GM19239 (cell line): ENCODE results near the gene ATXN7L1.

Experiments
- DNase-seq: peaks from one replicate; pipeline ENCODE4 v3.0.0; 2011; ENCODE audit warnings: low spot score; ENCODE audit not compliant: insufficient read length
- FAIRE-seq: peaks from 2 replicates; lab custom pipeline; 2011; peaks lifted over from hg19 to GRCh38; lab: Jason Lieb, UNC

The ATXN7L1 gene

DNA sequence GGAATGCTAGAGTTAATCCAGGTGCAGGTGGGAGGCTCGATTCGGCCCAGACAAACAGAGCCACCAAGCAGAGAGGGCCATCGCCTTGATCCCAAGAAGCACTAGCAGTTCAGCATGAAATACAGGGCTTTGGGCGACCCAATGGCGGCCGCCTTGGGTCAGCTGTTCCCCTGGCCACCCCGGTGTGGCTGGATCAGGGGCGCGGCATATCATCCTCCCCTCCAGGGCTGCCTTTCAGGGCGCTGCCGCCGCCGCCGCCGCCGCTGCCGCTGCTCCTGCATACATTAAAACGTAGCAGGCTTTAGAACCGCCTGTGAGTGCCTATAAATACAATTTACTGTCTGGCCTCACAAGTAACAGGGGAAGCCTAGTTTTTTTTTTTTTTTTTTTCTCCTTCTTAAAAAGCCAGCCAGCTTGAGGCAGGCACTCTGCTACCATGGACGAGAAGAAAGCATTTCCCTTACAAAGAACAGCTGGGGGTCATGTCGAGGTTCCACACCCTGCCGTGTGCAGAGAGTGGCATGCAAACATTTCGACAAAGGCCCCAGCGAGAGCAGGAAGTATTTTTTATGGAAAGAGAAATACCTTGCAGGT is 237.4 kb downstream of the ATXN7L1 start:
- no peak for DNase-seq
- FAIRE-seq: no peak

DNA sequence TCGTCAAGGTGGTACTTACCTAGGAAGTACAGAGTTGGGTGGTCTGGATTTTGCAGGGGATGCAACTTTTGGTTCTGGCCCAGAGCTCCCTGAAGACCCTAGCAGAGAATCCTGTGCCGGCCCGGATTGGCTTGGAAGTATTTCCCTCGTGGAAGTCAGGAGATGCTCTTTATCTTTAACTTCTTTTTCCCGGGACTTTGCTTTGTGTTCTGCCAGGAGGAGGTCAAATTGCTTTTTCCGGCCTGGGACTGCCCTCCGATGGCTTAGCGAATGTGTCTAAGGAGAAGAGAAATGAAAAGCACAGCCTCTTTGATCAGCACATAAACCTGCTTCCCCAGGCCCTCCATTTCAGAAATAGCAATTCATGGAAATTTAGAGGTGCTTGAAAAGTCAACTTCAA is 238.1 kb downstream of the ATXN7L1 start:
- no peak for FAIRE-seq

GRCh38 chr7:105637755-105638154 is 238.6 kb downstream of the ATXN7L1 start:
- no peak for DNase-seq
- FAIRE-seq: no peak

More for the DNA sequence above, 238.1 kb downstream of the ATXN7L1 start:
- no peak for DNase-seq

DNA sequence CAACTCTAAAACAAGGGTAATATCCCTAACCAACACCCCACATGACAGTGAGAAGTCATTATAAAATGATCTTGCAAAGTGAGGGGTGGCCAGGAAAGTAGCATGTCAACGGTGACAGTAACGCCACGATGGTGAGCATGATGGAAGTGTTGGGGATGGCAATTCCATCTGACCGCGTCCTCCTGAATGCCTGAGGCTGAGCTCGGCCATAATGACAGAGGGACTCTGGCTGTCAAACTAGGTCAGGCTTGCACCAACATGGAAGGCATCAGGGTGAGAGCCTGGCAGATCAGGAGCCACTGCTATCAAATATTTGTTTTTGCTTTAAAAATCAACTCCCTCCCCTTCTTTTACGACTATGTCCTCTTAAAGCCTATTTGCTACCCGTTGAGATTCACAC is 239.4 kb downstream of the ATXN7L1 start:
- DNase-seq: no peak
- no peak for FAIRE-seq

GRCh38 chr7:105635197-105635596 is 241.2 kb downstream of the ATXN7L1 start:
- DNase-seq (no peak), FAIRE-seq (no peak)

- FAIRE-seq: no peak
- DNase-seq: no peak
Measured at GRCh38 chr7:105625986-105626385, 250.4 kb downstream of the ATXN7L1 start.

DNA sequence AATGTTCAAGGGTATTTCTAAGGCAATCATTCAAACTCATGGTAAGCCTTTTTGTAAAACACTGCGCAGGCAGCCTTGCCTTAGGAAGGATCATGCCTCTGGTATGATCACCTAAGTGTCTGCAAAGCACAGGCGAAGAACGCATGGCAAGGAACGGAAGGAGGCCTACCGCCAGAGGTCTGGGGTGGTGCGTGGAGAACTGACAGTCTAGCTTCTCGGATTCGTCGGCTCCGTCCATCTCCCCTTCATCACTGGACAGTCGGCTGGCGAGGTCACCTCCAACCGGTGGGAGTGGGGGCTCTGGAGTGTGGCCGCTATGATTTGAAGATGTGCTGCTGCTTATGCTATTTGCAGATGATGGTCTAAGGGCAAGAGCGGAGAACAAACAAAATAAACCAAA is 252.5 kb downstream of the ATXN7L1 start:
- DNase-seq: no peak
- no peak for FAIRE-seq

GRCh38 chr7:105623378-105623777 is 253.0 kb downstream of the ATXN7L1 start:
- FAIRE-seq (no peak), DNase-seq (no peak)

- no peak for FAIRE-seq
- no peak for DNase-seq
Measured at GRCh38 chr7:105622106-105622731, 254.2 kb downstream of the ATXN7L1 start.

DNA sequence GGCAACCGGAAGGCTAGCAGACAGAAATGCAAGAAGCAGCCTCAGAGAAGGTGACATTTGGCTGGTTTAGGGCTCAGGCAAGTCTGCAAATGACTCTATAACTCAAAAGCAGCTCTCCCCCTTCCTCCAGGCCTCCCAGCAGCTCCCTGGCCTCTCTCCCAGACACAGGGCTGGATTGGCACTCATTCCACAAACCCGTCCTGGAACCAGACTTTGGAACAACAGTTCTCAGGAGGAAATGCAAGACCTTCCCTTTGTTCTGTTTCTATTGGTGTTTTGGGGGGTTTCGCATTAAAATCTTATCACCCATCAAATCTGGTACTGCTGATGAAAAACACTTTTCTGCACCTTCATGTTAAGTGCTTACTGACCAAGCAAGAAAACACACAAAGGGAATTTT is 254.8 kb downstream of the ATXN7L1 start:
- FAIRE-seq: no peak
- DNase-seq: no peak

GRCh38 chr7:105621176-105621575 is 255.2 kb downstream of the ATXN7L1 start:
- FAIRE-seq: no peak

DNA sequence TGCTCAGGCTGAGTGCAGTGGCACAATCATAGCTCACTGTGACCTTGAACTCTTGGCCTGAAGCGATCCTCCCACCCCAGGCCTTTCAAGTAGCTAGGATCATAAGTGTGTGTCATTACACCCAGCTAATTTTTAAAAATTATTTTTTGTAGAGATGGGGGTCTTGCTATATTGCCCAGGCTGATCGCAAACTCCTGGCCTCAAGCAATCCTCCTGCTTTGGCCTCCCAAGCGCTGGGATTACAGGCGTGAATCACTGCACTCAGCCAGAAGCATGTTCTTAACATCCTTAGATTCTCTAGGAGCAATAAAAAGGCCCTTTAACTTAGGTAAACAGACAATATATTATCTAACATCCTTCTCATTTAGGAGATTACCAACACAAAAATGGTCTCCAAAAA is 256.8 kb downstream of the ATXN7L1 start:
- no peak for FAIRE-seq
- DNase-seq: no peak

More at GRCh38 chr7:105621176-105621575, 255.2 kb downstream of the ATXN7L1 start:
- no peak for DNase-seq

DNA sequence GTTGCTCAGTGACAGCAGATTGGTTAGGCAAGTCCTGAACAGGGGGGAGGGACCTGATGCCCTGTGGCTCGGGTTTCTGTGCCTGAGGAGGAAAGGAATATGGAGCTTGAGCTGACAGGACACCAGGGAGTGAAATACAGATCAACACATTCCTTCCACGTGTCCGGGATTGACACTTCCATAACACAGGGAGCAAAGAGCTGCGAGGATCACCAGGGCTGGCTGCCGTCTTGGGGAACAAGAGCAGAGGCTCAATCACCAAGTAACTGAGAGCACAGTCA is 258.4 kb downstream of the ATXN7L1 start:
- no peak for DNase-seq
- FAIRE-seq: no peak

DNA sequence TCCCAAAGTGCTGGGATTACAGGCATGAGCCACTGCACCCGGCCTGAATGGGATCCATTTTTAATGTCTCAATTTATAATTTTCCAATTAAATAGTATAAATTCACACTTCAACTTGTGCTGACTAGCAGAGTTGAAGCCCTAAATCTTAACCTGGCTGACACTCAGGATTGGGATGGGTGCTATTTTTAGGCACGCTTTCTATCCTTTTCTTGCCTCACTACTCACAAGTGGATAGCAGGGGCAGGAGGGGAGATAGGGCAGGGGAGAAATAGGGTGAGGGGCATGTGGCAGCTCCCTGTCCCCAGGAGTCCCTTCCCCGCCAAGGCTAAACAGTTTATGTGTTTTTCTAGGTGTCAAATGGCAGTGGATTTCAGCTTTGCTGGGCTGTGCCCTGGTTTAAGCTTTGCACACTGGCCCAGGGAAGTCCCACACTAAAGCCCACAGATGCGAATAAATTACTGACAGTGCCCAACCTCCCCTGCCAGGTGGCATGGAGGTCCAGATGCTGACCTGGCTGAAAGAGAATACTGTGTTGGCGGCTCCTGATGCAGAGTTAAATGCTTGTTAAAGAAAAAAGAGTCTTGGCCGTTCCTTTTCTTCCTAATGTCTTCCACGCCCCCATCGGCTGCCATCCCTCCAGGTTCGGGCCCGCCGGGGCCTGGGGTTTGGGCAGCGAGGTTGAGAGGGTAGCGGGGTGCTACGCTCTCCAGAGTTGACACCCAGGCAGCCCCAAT is 259.0 kb downstream of the ATXN7L1 start:
- no peak for FAIRE-seq

DNA sequence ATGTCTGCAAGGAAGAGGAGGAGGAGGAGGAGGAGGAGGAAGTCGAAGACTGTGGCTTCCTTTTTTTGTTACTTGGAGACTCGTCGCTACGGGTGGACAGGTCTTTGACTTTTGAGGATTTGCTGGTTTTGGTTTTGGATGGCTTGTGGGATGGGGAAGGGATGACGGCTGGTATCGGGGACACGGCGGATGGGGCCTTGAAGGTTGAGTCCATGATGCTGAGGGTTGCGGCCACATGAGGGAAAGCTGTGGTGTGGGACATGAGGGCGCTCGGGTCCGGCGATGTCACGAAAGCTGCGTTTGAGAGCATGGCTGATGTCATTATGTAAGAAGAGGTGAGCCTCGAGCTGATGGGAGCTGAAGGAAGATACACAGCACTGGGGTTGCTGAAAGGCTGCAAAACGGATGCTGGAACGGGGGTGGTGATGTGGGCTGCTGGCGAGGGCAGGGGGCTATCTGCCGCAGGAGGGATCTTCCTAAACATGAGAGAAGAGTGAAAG is 262.0 kb downstream of the ATXN7L1 start:
- no peak for DNase-seq
- no peak for FAIRE-seq

More for the DNA sequence above, 259.0 kb downstream of the ATXN7L1 start:
- DNase-seq: no peak

- DNase-seq (no peak), FAIRE-seq (no peak)
Measured at GRCh38 chr7:105613611-105614330, 262.6 kb downstream of the ATXN7L1 start.

- no peak for FAIRE-seq
- no peak for DNase-seq
Measured at GRCh38 chr7:105612806-105613205, 263.6 kb downstream of the ATXN7L1 start.

GRCh38 chr7:105611856-105612775 is 264.3 kb downstream of the ATXN7L1 start:
- no peak for FAIRE-seq
- no peak for DNase-seq

DNA sequence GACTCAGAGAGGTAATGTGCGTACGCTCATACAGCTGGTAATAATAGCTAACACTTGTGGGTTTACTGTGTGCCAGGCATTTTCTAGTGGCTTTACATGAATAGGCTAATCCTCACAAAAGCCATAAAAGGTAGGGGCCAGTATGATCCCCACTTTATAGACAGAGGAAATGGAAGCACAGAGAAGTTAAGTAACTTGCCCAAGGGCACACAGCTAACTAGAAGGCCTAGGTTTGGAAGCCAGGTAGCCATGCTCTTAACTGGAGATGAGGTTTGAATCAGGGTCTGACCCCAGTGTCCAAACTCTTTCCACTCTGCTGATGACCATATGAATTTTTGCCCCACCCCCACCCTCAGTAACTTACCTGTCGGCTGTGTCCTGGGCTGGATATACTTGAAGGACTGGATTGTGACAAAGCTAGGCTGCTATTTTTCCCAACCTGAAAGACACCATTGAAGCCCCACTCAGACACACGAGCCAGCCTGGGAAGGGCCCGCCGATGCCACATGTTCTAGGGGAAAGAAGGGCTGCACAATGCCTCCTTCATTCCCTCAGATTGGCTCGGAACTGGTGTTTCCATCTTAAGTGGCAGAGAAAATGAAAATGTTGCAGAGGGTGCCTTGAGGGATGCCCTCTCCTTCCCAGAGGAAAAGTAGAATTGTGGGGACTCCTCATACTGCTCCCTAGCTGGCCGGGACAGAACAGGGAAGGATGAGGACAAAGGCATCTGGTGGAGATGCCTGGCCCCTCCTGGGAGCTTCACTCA is 266.1 kb downstream of the ATXN7L1 start:
- DNase-seq (no peak), FAIRE-seq (no peak)
